ENCODE results near the gene AMPH.

The AMPH gene

DNA sequence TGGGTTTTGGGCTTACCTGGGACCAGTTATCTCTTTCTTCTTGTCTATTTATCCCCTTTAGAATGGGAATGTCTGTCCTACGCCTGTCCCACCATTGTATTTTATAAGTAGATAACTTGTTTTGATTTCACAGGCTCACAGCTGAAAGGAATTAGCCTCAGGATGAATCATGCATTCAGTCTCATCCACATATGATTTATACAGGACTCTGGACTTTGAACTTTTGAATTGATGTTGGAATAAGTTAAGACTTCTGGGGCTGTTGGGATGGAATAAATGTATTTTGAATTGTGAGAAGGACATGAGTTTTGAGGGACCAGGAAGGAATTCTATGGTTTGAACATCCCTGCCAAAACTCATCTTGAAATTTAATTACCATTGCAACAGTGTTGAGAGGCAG lies 112.6 kb downstream of the AMPH start:
- no peaks in the 10 kb centered on the region for H3K27me3 ChIP-seq (replicated peaks; ENCODE audit: control insufficient read depth, insufficient read depth, low read length, poor library complexity, severe bottlenecking)
- no peak overlapping the region for H3K4me3 ChIP-seq (ENCODE audit: insufficient read depth, low read depth, low read length, poor library complexity, severe bottlenecking)
- DNase-seq: no peak
- no peaks in the 10 kb centered on the region for H3K36me3 ChIP-seq (ENCODE audit: control insufficient read depth, insufficient read depth, low read length)
- H3K27ac ChIP-seq (ENCODE audit: insufficient read depth, low read length, poor library complexity, severe bottlenecking): no peak overlapping the region
- no peaks in the 10 kb centered on the region for H3K4me1 ChIP-seq (ENCODE audit: control insufficient read depth, insufficient read depth, low read length, poor library complexity, severe bottlenecking)
- no peaks in the 10 kb centered on the region for H3K9me3 ChIP-seq (ENCODE audit: control insufficient read depth, low read length)

DNA sequence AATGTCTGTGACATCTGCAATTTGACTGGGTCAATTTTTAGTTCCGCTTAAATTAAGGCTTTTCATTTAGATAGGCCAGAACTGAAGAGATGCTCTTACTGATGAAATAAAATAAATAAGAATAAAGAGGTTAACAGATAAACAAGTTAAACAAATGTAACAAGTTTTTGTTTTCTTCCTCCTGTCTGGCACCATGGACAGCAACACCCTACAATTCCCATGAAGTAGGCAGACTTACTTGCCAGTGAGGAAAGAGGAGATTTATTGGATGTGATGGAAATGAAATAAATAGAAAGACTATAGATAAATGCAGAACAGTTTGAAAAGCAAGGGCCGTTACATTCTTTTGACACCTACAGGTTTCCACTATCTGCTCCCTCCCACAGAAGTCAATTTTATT lies 118.5 kb downstream of the AMPH start:
- Histone ChIP-seq H3K27ac (ENCODE audit: insufficient read depth, low read length, poor library complexity, severe bottlenecking) (no peak overlapping the region), H3K9me3 (ENCODE audit: control insufficient read depth, low read length) (no peaks in the 10 kb centered on the region), H3K27me3 (replicated peaks; ENCODE audit: control insufficient read depth, insufficient read depth, low read length, poor library complexity, severe bottlenecking) (no peaks in the 10 kb centered on the region), H3K4me3 (ENCODE audit: insufficient read depth, low read depth, low read length, poor library complexity, severe bottlenecking) (no peak overlapping the region), H3K36me3 (ENCODE audit: control insufficient read depth, insufficient read depth, low read length) (no peaks in the 10 kb centered on the region), H3K4me1 (ENCODE audit: control insufficient read depth, insufficient read depth, low read length, poor library complexity, severe bottlenecking) (no peaks in the 10 kb centered on the region)
- no peak for DNase-seq

- Histone ChIP-seq H3K27ac (ENCODE audit: insufficient read depth, low read length, poor library complexity, severe bottlenecking) (no peak overlapping the region), H3K9me3 (ENCODE audit: control insufficient read depth, low read length) (no peaks in the 10 kb centered on the region)
- DNase-seq: no peak
Measured at GRCh38 chr7:38512291-38512690, 118.9 kb downstream of the AMPH start.

DNA sequence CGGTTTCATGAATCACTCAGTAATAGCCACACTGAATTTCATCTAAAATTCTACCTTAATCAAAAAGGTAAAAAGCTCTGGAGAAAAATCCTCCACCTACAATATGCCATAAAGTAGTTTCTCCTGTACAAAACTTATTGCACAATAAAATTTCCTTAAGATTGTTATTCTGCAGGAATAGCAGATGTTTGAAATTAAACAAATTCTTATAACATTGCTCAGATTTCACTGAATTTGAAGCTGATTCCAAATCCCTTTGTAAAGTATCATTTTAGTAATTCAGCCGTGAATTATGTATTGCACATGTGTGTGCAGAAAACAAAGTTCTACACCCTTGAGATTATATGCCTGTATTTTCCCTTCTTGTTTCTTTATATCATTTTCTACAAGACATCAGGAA lies 123.8 kb downstream of the AMPH start:
- Histone ChIP-seq H3K4me1 (ENCODE audit: control insufficient read depth, insufficient read depth, low read length, poor library complexity, severe bottlenecking) (no peaks in the 10 kb centered on the region), H3K4me3 (ENCODE audit: insufficient read depth, low read depth, low read length, poor library complexity, severe bottlenecking) (no peak overlapping the region), H3K27me3 (replicated peaks; ENCODE audit: control insufficient read depth, insufficient read depth, low read length, poor library complexity, severe bottlenecking) (no peaks in the 10 kb centered on the region), H3K36me3 (ENCODE audit: control insufficient read depth, insufficient read depth, low read length) (no peaks in the 10 kb centered on the region), H3K9me3 (ENCODE audit: control insufficient read depth, low read length) (no peaks in the 10 kb centered on the region), H3K27ac (ENCODE audit: insufficient read depth, low read length, poor library complexity, severe bottlenecking) (no peak overlapping the region)
- DNase-seq: no peak

More at GRCh38 chr7:38512291-38512690, 118.9 kb downstream of the AMPH start:
- Histone ChIP-seq H3K4me3 (ENCODE audit: insufficient read depth, low read depth, low read length, poor library complexity, severe bottlenecking) (no peak overlapping the region), H3K36me3 (ENCODE audit: control insufficient read depth, insufficient read depth, low read length) (no peaks in the 10 kb centered on the region), H3K4me1 (ENCODE audit: control insufficient read depth, insufficient read depth, low read length, poor library complexity, severe bottlenecking) (no peaks in the 10 kb centered on the region), H3K27me3 (replicated peaks; ENCODE audit: control insufficient read depth, insufficient read depth, low read length, poor library complexity, severe bottlenecking) (no peaks in the 10 kb centered on the region)

DNA sequence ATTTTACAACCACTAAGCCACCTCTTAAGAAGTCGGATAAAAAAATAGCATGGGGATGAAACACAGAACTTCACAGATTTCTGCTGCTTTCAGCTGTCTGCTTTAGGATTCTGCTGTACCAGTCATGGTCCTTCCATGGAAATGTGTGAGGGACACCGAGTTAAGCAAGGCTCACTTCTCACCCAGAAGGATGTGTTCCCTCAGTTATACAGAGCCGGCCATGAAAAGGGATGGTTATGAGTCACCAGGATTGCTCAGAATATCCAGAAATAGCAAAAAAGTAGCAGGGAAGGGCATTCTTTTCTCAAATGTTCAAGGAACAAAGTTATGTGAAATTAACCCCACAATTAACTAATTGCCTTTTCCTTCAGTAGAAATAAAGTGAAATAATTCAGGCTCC lies 124.4 kb downstream of the AMPH start:
- H3K9me3 ChIP-seq (ENCODE audit: control insufficient read depth, low read length): no peaks in the 10 kb centered on the region
- DNase-seq: no peak
- no peak overlapping the region for H3K4me3 ChIP-seq (ENCODE audit: insufficient read depth, low read depth, low read length, poor library complexity, severe bottlenecking)
- H3K27me3 ChIP-seq (replicated peaks; ENCODE audit: control insufficient read depth, insufficient read depth, low read length, poor library complexity, severe bottlenecking): no peaks in the 10 kb centered on the region
- H3K27ac ChIP-seq (ENCODE audit: insufficient read depth, low read length, poor library complexity, severe bottlenecking): no peak overlapping the region
- H3K4me1 ChIP-seq (ENCODE audit: control insufficient read depth, insufficient read depth, low read length, poor library complexity, severe bottlenecking): no peaks in the 10 kb centered on the region
- no peaks in the 10 kb centered on the region for H3K36me3 ChIP-seq (ENCODE audit: control insufficient read depth, insufficient read depth, low read length)

- no peaks in the 10 kb centered on the region for H3K9me3 ChIP-seq (ENCODE audit: control insufficient read depth, low read length)
- H3K27me3 ChIP-seq (replicated peaks; ENCODE audit: control insufficient read depth, insufficient read depth, low read length, poor library complexity, severe bottlenecking): no peaks in the 10 kb centered on the region
- H3K4me1 ChIP-seq (ENCODE audit: control insufficient read depth, insufficient read depth, low read length, poor library complexity, severe bottlenecking): no peaks in the 10 kb centered on the region
- H3K27ac ChIP-seq (ENCODE audit: insufficient read depth, low read length, poor library complexity, severe bottlenecking): no peak overlapping the region
- H3K36me3 ChIP-seq (ENCODE audit: control insufficient read depth, insufficient read depth, low read length): no peaks in the 10 kb centered on the region
- H3K4me3 ChIP-seq (ENCODE audit: insufficient read depth, low read depth, low read length, poor library complexity, severe bottlenecking): no peak overlapping the region
- no peak for DNase-seq
Measured at GRCh38 chr7:38506004-38506403, 125.2 kb downstream of the AMPH start.

GRCh38 chr7:38504684-38505083 lies 126.5 kb downstream of the AMPH start:
- H3K4me1 ChIP-seq (ENCODE audit: control insufficient read depth, insufficient read depth, low read length, poor library complexity, severe bottlenecking): no peaks in the 10 kb centered on the region
- no peaks in the 10 kb centered on the region for H3K9me3 ChIP-seq (ENCODE audit: control insufficient read depth, low read length)
- no peak overlapping the region for H3K4me3 ChIP-seq (ENCODE audit: insufficient read depth, low read depth, low read length, poor library complexity, severe bottlenecking)

DNA sequence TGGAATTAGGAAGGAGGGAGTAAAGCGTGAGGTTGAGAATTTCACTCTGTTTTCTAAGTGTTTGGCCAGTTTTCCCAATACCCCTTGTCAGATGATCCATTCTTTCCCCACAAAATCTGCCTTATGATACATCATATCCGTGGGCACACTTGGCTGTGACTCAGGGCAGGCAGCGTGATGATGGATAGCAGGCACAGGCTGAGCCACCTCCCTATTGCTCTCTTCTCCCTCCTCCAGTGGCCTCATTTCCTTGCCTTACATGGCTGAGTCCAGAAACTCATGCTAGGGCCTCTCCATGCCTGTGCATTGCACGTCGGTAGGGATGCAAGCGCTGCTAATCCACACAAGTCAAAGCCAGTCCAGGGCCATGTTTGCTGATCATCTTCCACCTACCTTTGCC lies 128.3 kb downstream of the AMPH start:
- Histone ChIP-seq H3K27ac (ENCODE audit: insufficient read depth, low read length, poor library complexity, severe bottlenecking) (no peak overlapping the region), H3K4me3 (ENCODE audit: insufficient read depth, low read depth, low read length, poor library complexity, severe bottlenecking) (no peak overlapping the region), H3K4me1 (ENCODE audit: control insufficient read depth, insufficient read depth, low read length, poor library complexity, severe bottlenecking) (no peaks in the 10 kb centered on the region), H3K27me3 (replicated peaks; ENCODE audit: control insufficient read depth, insufficient read depth, low read length, poor library complexity, severe bottlenecking) (no peaks in the 10 kb centered on the region), H3K9me3 (ENCODE audit: control insufficient read depth, low read length) (no peaks in the 10 kb centered on the region), H3K36me3 (ENCODE audit: control insufficient read depth, insufficient read depth, low read length) (no peaks in the 10 kb centered on the region)
- no peak for DNase-seq

More at GRCh38 chr7:38504684-38505083, 126.5 kb downstream of the AMPH start:
- Histone ChIP-seq H3K27ac (ENCODE audit: insufficient read depth, low read length, poor library complexity, severe bottlenecking) (no peak overlapping the region), H3K36me3 (ENCODE audit: control insufficient read depth, insufficient read depth, low read length) (no peaks in the 10 kb centered on the region), H3K27me3 (replicated peaks; ENCODE audit: control insufficient read depth, insufficient read depth, low read length, poor library complexity, severe bottlenecking) (no peaks in the 10 kb centered on the region)
- no peak for DNase-seq

DNA sequence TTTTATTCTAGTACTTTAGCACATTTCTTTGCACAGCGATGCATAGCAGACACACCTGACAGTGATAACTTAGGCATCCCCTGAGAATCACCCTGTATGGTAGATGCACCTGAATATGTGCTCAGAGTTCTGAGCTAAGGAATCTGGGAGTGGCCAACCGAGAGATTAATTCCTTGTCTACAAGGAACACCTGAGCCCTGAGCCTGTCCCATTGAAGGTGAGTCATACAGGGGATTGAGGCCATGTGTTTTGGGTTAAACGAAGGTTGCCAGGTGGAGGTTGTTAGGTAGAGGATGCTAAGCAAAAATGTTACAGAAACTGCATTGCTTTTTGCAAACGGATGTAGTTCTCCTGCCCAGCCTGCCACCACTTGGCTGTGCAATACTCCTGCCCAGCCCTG lies 128.9 kb downstream of the AMPH start:
- no peaks in the 10 kb centered on the region for H3K27me3 ChIP-seq (replicated peaks; ENCODE audit: control insufficient read depth, insufficient read depth, low read length, poor library complexity, severe bottlenecking)
- no peak overlapping the region for H3K27ac ChIP-seq (ENCODE audit: insufficient read depth, low read length, poor library complexity, severe bottlenecking)
- no peaks in the 10 kb centered on the region for H3K36me3 ChIP-seq (ENCODE audit: control insufficient read depth, insufficient read depth, low read length)
- H3K9me3 ChIP-seq (ENCODE audit: control insufficient read depth, low read length): no peaks in the 10 kb centered on the region
- DNase-seq: no peak
- no peak overlapping the region for H3K4me3 ChIP-seq (ENCODE audit: insufficient read depth, low read depth, low read length, poor library complexity, severe bottlenecking)
- H3K4me1 ChIP-seq (ENCODE audit: control insufficient read depth, insufficient read depth, low read length, poor library complexity, severe bottlenecking): no peaks in the 10 kb centered on the region

GRCh38 chr7:38492010-38492409 lies 139.2 kb downstream of the AMPH start:
- Histone ChIP-seq H3K4me3 (ENCODE audit: insufficient read depth, low read depth, low read length, poor library complexity, severe bottlenecking) (no peak overlapping the region), H3K9me3 (ENCODE audit: control insufficient read depth, low read length) (no peaks in the 10 kb centered on the region), H3K27me3 (replicated peaks; ENCODE audit: control insufficient read depth, insufficient read depth, low read length, poor library complexity, severe bottlenecking) (no peaks in the 10 kb centered on the region), H3K27ac (ENCODE audit: insufficient read depth, low read length, poor library complexity, severe bottlenecking) (no peak overlapping the region), H3K36me3 (ENCODE audit: control insufficient read depth, insufficient read depth, low read length) (no peaks in the 10 kb centered on the region), H3K4me1 (ENCODE audit: control insufficient read depth, insufficient read depth, low read length, poor library complexity, severe bottlenecking) (no peaks in the 10 kb centered on the region)
- DNase-seq: no peak

GRCh38 chr7:38482521-38482920 lies 148.7 kb downstream of the AMPH start:
- Histone ChIP-seq H3K4me3 (ENCODE audit: insufficient read depth, low read depth, low read length, poor library complexity, severe bottlenecking) (no peak overlapping the region), H3K27ac (ENCODE audit: insufficient read depth, low read length, poor library complexity, severe bottlenecking) (no peak overlapping the region), H3K27me3 (replicated peaks; ENCODE audit: control insufficient read depth, insufficient read depth, low read length, poor library complexity, severe bottlenecking) (no peaks in the 10 kb centered on the region)

More at GRCh38 chr7:38482521-38482920, 148.7 kb downstream of the AMPH start:
- Histone ChIP-seq H3K36me3 (ENCODE audit: control insufficient read depth, insufficient read depth, low read length) (no peaks in the 10 kb centered on the region), H3K9me3 (ENCODE audit: control insufficient read depth, low read length) (no peaks in the 10 kb centered on the region), H3K4me1 (ENCODE audit: control insufficient read depth, insufficient read depth, low read length, poor library complexity, severe bottlenecking) (no peaks in the 10 kb centered on the region)
- DNase-seq: no peak

Measured in effector memory CD4-positive, alpha-beta T cell (primary cell).